ENCODE data around the gene PUSL1.
A peak's percentile ranks its signal among the peaks of the same experiment; 100 is the strongest.

Gene PUSL1

GRCh38 chr1:1357871-1358432, 49.6 kb downstream of the PUSL1 start:
- H3K4me3 ChIP-seq (ENCODE audit: low read length), result peak overlapping the region; percentile 68
- DNase-seq (ENCODE audit: low read depth), result no peak
- TF ChIP-seq CTCF (conservative IDR thresholded peaks at IDR 0.05; ENCODE audit: low read depth, low read length), result no peak

GRCh38 chr1:1358433-1359271, 50.3 kb downstream of the PUSL1 start, which contains the start of gene MXRA8:
TSS of gene MXRA8 (minus strand) at chr1:1358555. CDS start at chr1:1358504, 51 bp downstream.
- TF ChIP-seq CTCF (conservative IDR thresholded peaks at IDR 0.05; ENCODE audit: low read depth, low read length), result no peak
- peak within 1 kb of the TSS; percentile 68 for H3K4me3 ChIP-seq (ENCODE audit: low read length)
- DNase-seq (ENCODE audit: low read depth), result no peak

GRCh38 chr1:1359308-1359663, 50.9 kb downstream of the PUSL1 start:
- DNase-seq (ENCODE audit: low read depth), result no peak
- TF ChIP-seq CTCF (conservative IDR thresholded peaks at IDR 0.05; ENCODE audit: low read depth, low read length), result no peak
- H3K4me3 ChIP-seq (ENCODE audit: low read length), result no peak overlapping the region

GRCh38 chr1:1359664-1360468, 51.5 kb downstream of the PUSL1 start:
- no peak for TF ChIP-seq CTCF (conservative IDR thresholded peaks at IDR 0.05; ENCODE audit: low read depth, low read length)
- no peak overlapping the region for H3K4me3 ChIP-seq (ENCODE audit: low read length)
- no peak for DNase-seq (ENCODE audit: low read depth)

- H3K4me3 ChIP-seq (ENCODE audit: low read length), result no peak overlapping the region
- DNase-seq (ENCODE audit: low read depth), result peak; percentile 67
- TF ChIP-seq CTCF (conservative IDR thresholded peaks at IDR 0.05; ENCODE audit: low read depth, low read length), result no peak
Measured at GRCh38 chr1:1360506-1361169, 52.2 kb downstream of the PUSL1 start.
